GM21528 (cell line): Measurements from ENCODE around the gene DIAPH2.
A peak's percentile ranks its signal among the peaks of the same experiment; 100 is the strongest.

Source experiments
- ATAC-seq: cut with Tn5 transposase; IDR thresholded peaks from one replicate; pipeline ENCODE4 v1.9.1; 2021; ENCODE audit warnings: mild to moderate bottlenecking, moderate library complexity; ENCODE audit not compliant: unreplicated experiment, low FRiP score

The DIAPH2 gene

DNA sequence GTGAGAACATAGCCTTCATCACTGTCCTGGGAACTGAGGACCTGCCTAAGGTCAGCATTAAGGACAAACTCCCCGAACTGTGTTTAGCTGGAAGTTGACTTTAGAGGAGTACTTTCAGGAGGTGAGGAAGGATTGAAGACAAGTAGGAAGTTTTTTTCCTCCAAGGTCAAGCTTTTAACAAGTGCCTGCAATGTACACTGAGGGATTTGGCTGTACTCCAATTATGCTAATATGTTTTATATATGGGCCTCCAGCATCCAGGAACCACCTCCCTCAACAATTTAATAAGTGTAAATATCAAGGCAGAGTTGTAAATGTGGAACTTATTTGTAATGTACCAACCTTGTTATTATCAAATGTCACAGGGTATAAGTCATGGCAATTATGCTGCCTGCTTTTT is 925.3 kb downstream of the DIAPH2 start:
- no peak for ATAC-seq

DNA sequence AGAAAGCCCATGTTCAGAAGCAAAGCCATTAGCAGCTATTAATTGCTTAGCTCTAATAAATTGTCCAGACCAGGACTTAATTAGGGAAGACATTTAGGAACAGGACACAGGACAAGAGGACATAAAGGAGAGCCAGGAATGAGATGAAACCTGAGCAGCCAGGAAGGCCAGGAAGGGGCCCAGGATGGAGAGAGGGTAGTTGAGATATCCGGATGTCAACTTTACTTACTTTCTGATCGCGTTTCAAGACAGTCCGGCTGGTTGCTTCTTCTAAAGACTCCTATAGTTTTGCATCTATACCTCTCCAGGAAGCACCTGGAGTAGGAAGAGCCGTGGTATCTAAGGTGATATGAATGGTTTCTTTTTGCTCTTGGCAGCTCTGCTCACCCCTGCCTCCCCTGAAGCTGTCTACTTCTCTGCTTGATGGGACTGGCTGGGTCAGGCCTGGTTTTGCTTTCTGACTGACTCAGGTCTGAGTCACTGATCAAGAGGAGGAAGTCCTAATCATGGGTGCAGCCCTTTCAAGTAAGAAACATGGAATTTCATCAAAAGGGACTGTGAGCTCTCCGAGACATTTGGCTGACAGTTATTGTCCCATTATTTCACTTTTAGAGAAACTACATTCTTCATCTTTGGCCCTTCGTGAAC is 932.4 kb downstream of the DIAPH2 start:
- ATAC-seq = peak; percentile 92

- ATAC-seq = no peak
These were observed 934.9 kb downstream of the DIAPH2 start for GRCh38 chrX:97619499-97619898.

GRCh38 chrX:97622111-97622510 is 937.5 kb downstream of the DIAPH2 start:
- ATAC-seq = no peak

DNA sequence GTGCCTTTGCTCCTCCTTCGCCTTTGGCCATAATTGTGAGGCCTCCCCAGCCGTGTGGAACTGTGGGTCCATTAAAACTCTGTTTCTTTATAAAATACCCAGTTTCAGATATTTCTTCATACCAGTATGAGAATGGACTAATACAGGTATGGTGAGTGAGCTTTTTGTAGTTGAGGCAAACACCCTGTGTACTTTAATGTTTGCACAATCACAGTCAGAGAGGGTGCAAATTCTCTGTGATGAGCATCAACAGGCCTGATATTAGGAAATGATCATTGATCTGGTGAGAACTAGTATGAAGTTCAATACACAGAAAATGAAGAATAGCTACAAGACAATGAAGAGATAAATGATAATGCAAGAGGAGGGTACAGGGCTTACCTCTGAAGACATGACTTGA is 943.7 kb downstream of the DIAPH2 start:
- ATAC-seq = no peak

GRCh38 chrX:97628807-97629596 is 944.4 kb downstream of the DIAPH2 start:
- no peak for ATAC-seq

- ATAC-seq = no peak
These were observed 944.9 kb downstream of the DIAPH2 start for GRCh38 chrX:97629597-97629985.

DNA sequence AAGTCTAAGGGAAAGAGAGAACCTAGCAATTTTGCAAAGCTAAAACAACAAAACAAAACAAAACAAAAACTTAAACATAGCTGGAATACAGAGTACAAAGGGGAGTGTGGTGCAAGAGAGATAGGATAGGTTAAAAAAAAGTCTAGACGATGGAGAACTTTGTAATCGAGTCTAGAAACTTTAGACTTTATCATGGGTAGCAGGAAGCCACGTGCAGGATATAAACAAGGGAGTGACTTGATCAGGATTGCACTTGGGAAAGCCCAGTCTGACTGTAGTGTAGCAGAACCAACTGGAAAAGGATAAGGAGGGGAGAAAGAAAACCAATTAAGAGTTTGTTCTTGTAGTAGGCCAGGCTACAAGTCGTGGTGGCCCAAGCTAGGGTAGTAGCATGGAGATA is 949.2 kb downstream of the DIAPH2 start:
- ATAC-seq = no peak

GRCh38 chrX:97636473-97637140 is 952.0 kb downstream of the DIAPH2 start:
- no peak for ATAC-seq

- no peak for ATAC-seq
These were observed 952.6 kb downstream of the DIAPH2 start for GRCh38 chrX:97637289-97637688.

GRCh38 chrX:97638621-97639020 is 954.0 kb downstream of the DIAPH2 start:
- ATAC-seq = no peak

DNA sequence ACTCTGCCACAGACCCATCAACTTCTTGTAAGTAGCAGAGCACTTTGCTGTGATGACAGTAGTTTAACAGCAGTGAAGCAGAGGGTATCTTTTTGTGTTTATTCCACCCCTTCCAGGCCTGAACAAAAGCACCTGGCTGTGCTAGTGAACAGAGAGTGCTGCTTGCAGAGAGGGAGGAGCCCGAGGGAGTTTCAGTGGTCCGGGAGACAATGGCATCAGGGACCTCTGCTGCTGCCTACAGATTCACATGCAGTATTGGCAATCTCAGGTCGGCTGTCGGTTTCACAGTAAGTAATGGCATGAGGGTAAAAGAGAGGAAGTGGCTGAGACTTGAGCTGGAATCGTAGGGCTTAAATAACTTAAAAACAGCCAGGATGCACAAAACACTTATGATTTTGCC is 954.9 kb downstream of the DIAPH2 start:
- ATAC-seq = peak; percentile 58
